HG03097 (cell line): Measurements from ENCODE around the gene TBX4.
"Not testable (repeated sequence)": the region's sequence is repeated elsewhere in the genome, so short reads cannot be mapped to it uniquely, and the experiment has no call there.

Experiments
- ATAC-seq: cut with Tn5 transposase; IDR thresholded peaks from one replicate; pipeline ENCODE4 v1.9.1; 2021; ENCODE audit not compliant: unreplicated experiment, low FRiP score

Gene TBX4

GRCh38 chr17:61519754-61520440 lies 67.7 kb downstream of the TBX4 start:
- ATAC-seq = no peak

- no peak for ATAC-seq
Observed at GRCh38 chr17:61520897-61521296, 68.7 kb downstream of the TBX4 start.

- ATAC-seq = no peak
Observed at GRCh38 chr17:61522088-61522487, 69.9 kb downstream of the TBX4 start.

GRCh38 chr17:61524319-61524718 lies 72.1 kb downstream of the TBX4 start:
- ATAC-seq = no peak

- not testable (repeated sequence) for ATAC-seq
Observed at GRCh38 chr17:61527441-61527840, 75.2 kb downstream of the TBX4 start.

GRCh38 chr17:61528171-61528570 lies 75.9 kb downstream of the TBX4 start:
- ATAC-seq = no peak

GRCh38 chr17:61531223-61531622 lies 79.0 kb downstream of the TBX4 start:
- no peak for ATAC-seq

- ATAC-seq = no peak
Observed at GRCh38 chr17:61532826-61533225, 80.6 kb downstream of the TBX4 start.

- no peak for ATAC-seq
Observed at GRCh38 chr17:61533797-61534196, 81.6 kb downstream of the TBX4 start.

- ATAC-seq = no peak
Observed at GRCh38 chr17:61534414-61534813, 82.2 kb downstream of the TBX4 start.
